GM12864 (cell line): ENCODE results near the gene SLC25A11.

Source experiments
- DNase-seq: peaks from one replicate; pipeline ENCODE4 v3.0.0-alpha.2; 2011; ENCODE audit warnings: low read depth
- H3K4me3 ChIP-seq: 2 replicates; pipeline ENCODE4 v1.5.1; 2011; ENCODE audit warnings: mild to moderate bottlenecking, low read depth, low read length, control low read depth
- CTCF ChIP-seq: IDR thresholded peaks from 2 replicates; pipeline ENCODE4 v1.5.1; 2011; ENCODE audit warnings: low read depth, mild to moderate bottlenecking, moderate library complexity, low read length, control low read depth, inconsistent platforms; ENCODE audit errors: missing control alignments

SLC25A11 gene

DNA sequence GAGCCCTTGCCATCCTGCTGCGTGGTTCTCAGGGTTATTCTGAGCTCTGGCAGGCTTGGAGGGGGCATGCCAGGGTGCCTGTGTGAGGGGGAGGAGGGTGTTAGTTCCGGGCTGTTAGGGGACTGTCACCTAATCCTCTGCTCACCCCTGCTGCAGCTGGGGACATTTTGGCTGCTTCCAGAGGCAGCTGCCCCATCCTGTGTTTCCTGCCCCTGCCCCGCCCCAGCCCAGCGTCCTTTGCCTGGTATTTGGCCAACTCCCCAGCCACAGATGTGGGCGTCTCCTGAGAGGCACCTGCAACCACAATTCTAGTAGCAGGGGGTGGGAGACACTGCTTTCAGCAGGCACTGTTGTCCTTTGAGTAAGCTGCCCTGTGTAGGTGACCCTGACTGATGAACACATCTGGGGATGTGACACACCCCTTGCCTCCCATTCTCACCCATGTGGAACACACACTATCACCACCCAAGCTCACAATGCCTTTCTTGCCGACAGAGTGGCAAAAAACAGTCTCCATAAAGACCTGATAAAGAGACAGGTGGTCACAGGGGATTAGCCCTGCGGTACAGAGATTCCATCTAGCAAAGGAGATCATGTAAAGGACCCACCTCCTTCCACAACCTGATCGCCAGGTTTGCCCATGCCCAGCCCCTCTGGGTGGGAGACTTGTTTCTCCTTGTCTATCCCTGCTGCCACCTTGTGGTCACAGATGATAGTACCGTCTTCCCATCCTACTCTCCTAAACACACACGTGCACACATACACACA, 36.6 kb downstream of the SLC25A11 start, which contains the start of gene CHRNE:
Gene CHRNE (minus strand): TSS at position 48 of the 768 bp plus-strand sequence. CDS start 35 bp downstream, at position 13.
- DNase-seq: peak; percentile 64
- no peak within 1 kb of the TSS for H3K4me3 ChIP-seq
- TF ChIP-seq CTCF: peak; percentile 87

DNA sequence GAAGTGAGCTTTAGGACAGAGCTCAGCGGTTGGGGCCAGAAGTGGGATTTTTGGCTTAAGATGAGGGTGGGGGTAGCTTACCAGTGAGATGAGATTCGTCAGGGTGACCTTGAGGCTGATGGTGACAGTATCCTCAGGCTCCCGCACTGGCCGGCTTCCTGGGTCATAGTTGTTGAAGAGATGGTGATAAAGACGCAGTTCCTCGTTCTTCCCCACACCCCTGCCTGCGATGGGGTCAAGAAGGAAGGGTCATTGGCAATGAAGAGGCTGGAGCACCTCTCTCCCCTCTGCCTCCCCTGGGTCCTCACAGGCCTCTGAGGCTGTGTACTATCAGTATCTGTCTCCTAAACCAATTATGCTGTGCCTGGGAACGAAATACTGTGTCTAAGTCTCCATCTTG, 37.3 kb downstream of the SLC25A11 start:
- DNase-seq: no peak
- TF ChIP-seq CTCF: no peak
- no peak overlapping the region for H3K4me3 ChIP-seq

DNA sequence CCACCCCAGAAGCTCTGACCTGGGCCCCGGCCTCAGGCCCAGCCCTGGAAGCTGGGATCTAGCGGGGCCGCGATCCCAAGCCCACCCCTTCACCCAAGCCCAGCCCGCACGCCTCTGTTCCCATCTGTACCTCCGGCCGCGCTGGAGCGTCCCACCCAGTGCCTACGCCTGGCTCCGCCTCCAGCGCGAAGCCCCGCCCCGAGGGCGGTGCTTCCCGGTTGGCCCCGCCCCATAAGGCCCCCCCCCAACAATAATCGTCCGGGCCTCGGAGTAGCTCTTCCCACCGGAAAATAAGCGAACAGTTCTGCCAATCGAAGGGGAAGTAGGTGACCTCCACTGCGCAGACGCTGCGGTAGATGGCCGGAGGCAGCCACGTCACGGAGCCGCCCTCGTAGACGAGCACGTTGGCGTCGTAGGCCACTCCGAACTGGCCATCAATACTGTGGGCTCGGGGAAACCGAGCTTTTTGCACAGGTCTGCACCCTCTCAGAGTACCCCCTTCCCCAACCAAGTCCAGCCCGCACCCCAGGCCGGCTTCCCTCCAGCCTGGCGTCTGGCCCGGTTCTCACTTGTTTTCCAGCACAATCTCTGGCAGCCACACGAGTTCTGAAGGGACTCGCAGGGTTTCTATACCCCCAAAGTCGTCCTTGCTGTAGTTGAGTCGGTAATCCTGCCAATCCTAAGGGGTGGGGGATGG, 38.0 kb downstream of the SLC25A11 start:
- H3K4me3 ChIP-seq: no peak overlapping the region
- no peak for DNase-seq
- no peak for TF ChIP-seq CTCF

- DNase-seq: no peak
- peak overlapping the region; percentile 55 for H3K4me3 ChIP-seq
- no peak for TF ChIP-seq CTCF
Measured at GRCh38 chr17:4901108-4901647, 38.7 kb downstream of the SLC25A11 start.

GRCh38 chr17:4900231-4901107, 39.4 kb downstream of the SLC25A11 start:
- H3K4me3 ChIP-seq: peak overlapping the region; percentile 55
- no peak for TF ChIP-seq CTCF
- DNase-seq: peak; percentile 15

- peak within 1 kb of the TSS; percentile 55 for H3K4me3 ChIP-seq
- DNase-seq: peak; percentile 40
- no peak for TF ChIP-seq CTCF
Measured at GRCh38 chr17:4899341-4900230, 40.3 kb downstream of the SLC25A11 start, which contains the start of gene C17orf107. Gene C17orf107 (plus strand): TSS chr17:4899536. CDS start chr17:4899763, 227 bp downstream.
